H1 (cell line): ENCODE data around the gene TXLNB. TPM values are rescaled to one million over a fixed set of nuclear protein-coding genes. Genes with fewer than 3 reads are reported as not detected.

Experiments
- CBX5 ChIP-seq: fragments of 300-800, 300-1000 bp; sonication (generic); IDR thresholded peaks from 2 replicates; pipeline ENCODE4 v1.7.1; 2016; ENCODE audit warnings: antibody characterized with exemption, low read length, low read depth
- CEBPB ChIP-seq: IDR thresholded peaks from 2 replicates; pipeline ENCODE4 v1.6.1; 2012; ENCODE audit warnings: low read depth, low read length
- CHD7 ChIP-seq: fragments of 300-600 bp; sonication (generic); IDR thresholded peaks from 2 replicates; pipeline ENCODE4 v1.7.1; 2012; ENCODE audit warnings: low read length, moderate library complexity, mild to moderate bottlenecking, inconsistent platforms; ENCODE audit not compliant: insufficient replicate concordance
- CREB1 ChIP-seq: IDR thresholded peaks from 2 replicates; pipeline ENCODE4 v1.6.1; 2012; ENCODE audit warnings: inconsistent platforms
- CTBP2 ChIP-seq: IDR thresholded peaks from 2 replicates; pipeline ENCODE4 v1.7.0; 2011; ENCODE audit warnings: borderline replicate concordance, mild to moderate bottlenecking, moderate library complexity, mixed read lengths, low read length; ENCODE audit not compliant: insufficient read depth, insufficient read length
- CTCF ChIP-seq, 3 experiments: IDR thresholded peaks; 1 replicate in 2 of 3; 2 replicates in 1 of 3; pipeline versions ENCODE4 v1.5.1 to v1.6.1; 2011; ENCODE audit warnings: low read length in 3 of 3, mild to moderate bottlenecking in 3 of 3, inconsistent platforms in 2 of 3, low read depth in 1 of 3, moderate library complexity in 1 of 3; ENCODE audit not compliant: insufficient read depth in 1 of 3; ENCODE audit errors: control extremely low read depth in 1 of 3
- RFX5 ChIP-seq: IDR thresholded peaks from 2 replicates; pipeline ENCODE4 v1.6.1; 2011; ENCODE audit warnings: low read depth, low read length, improper control_type of control experiment, borderline replicate concordance
- SP1 ChIP-seq: IDR thresholded peaks from 2 replicates; pipeline ENCODE4 v1.6.1; 2011; ENCODE audit warnings: low read depth, low read length
- SRF ChIP-seq: IDR thresholded peaks from 2 replicates; pipeline ENCODE4 v1.6.1; 2011; ENCODE audit warnings: mild to moderate bottlenecking, low read depth, low read length, moderate library complexity
- ZNF274 ChIP-seq: IDR thresholded peaks from 2 replicates; pipeline ENCODE4 v1.7.0; 2012; ENCODE audit warnings: low read length, borderline replicate concordance; ENCODE audit errors: extremely low read depth
- polyA plus RNA-seq, 7 experiments: library from polyadenylated mRNA; depleted of rRNA in 3 of 7; stranded (reverse) in 5 of 7; unstranded in 2 of 7; fragments of >200 nt in 5 of 7; fragments of 200-250 nt in 2 of 7; gene quantifications; 1 replicate in 5 of 7; 2 replicates in 1 of 7; 4 replicates in 1 of 7; pipeline versions ENCODE4 v1.2.1 to v1.2.3, GENCODE V29; 2011 to 2013; ENCODE audit warnings: missing spikeins in 2 of 7, mixed read lengths in 2 of 7
- total RNA-seq: library from RNA; stranded (reverse); fragmentation: NEBNext Ultra II Directional; extraction: Animal tissue kit (Norgen Biotek cat#: 25700); gene quantifications from 2 replicates; pipeline ENCODE4 v1.2.1, GENCODE V29; 2021

Gene TXLNB
- total and polyA plus RNA-seq, 2 of the 8 experiments (the other 6 are each of a cell fraction or from before 2014, with no cell fraction given): 0.05 to 0.17 TPM

- TF ChIP-seq CHD7: no peak
- no peak for TF ChIP-seq CTBP2
- no peak for TF ChIP-seq ZNF274
- no peak for TF ChIP-seq CEBPB
- TF ChIP-seq SP1: no peak
- no peak for TF ChIP-seq CTCF (IDR thresholded peaks at IDR 0.05; ENCODE audit: control extremely low read depth in 1 of 3, insufficient read depth in 1 of 3, low read depth in 1 of 3, low read length in 3 of 3)
- TF ChIP-seq SRF: no peak
- no peak for TF ChIP-seq CREB1
- no peak for TF ChIP-seq CBX5
- TF ChIP-seq RFX5: no peak
Measured at GRCh38 chr6:139201378-139201777, 90.4 kb downstream of the TXLNB start (continued).
